Measurements from ENCODE around the gene TLE4.

GRCh38 chr9:79757881-79758669, 186.3 kb downstream of the TLE4 start:
- no peak for TF ChIP-seq POLR2AphosphoS5 (IDR thresholded peaks at IDR 0.05; ENCODE audit: low read depth, low read length)
- TF ChIP-seq CTCF (IDR thresholded peaks at IDR 0.05) = peak; percentile 53
- no peak for TF ChIP-seq MAX (IDR thresholded peaks at IDR 0.05; ENCODE audit: low read depth)
- TF ChIP-seq GATA2 (CRISPR knock-in tag; IDR thresholded peaks at IDR 0.05) = no peak
- no peak for TF ChIP-seq TAF1 (IDR thresholded peaks at IDR 0.05; ENCODE audit: borderline replicate concordance, low read depth, low read length)
- TF ChIP-seq TEAD4 (IDR thresholded peaks at IDR 0.05; ENCODE audit: borderline replicate concordance, insufficient read depth) = no peak
- no peak for TF ChIP-seq GABPA (IDR thresholded peaks at IDR 0.05; ENCODE audit: low read depth)
- no peak for TF ChIP-seq SMC3 (IDR thresholded peaks at IDR 0.05; ENCODE audit: low read depth, low read length)

Data from SK-N-SH (cell line).